Neural cell (in vitro differentiated cells): ENCODE results near the gene ILF2. TPM values are rescaled to one million over a fixed set of nuclear protein-coding genes. Genes with fewer than 3 reads are reported as not detected.
"Not testable (repeated sequence)": the region's sequence is repeated elsewhere in the genome, so short reads cannot be mapped to it uniquely, and the experiment has no call there.

Source experiments
- H2AFZ ChIP-seq: fragments of 200-600, 300-800 bp; sonication (generic), shearing (Covaris generic); 2 replicates; pipeline ENCODE4 v1.6.0; 2014; ENCODE audit warnings: low read depth, mild to moderate bottlenecking, antibody characterized with exemption, low read length, moderate library complexity
- H3F3A ChIP-seq: fragments of 200-600 bp; shearing (Covaris generic); 2 replicates; pipeline ENCODE4 v1.6.1; 2016; ENCODE audit warnings: mild to moderate bottlenecking, moderate library complexity, mixed read lengths, antibody characterized with exemption, low read length; ENCODE audit not compliant: insufficient read depth, poor library complexity, severe bottlenecking
- H3K27ac ChIP-seq: fragments of 200-600, 300-800 bp; sonication (generic), shearing (Covaris generic); 2 replicates; pipeline ENCODE4 v1.5.1; 2014; ENCODE audit warnings: mild to moderate bottlenecking, low read length, moderate library complexity
- H3K27me3 ChIP-seq: fragments of 300-800, 200-600 bp; sonication (generic), shearing (Covaris generic); 2 replicates; pipeline ENCODE4 v1.6.0; 2014; ENCODE audit warnings: mild to moderate bottlenecking, low read depth, low read length, moderate library complexity; ENCODE audit not compliant: insufficient read depth
- H3K36me3 ChIP-seq: fragments of 300-800, 200-600 bp; sonication (generic), shearing (Covaris generic); 2 replicates; pipeline ENCODE4 v1.5.1; 2014; ENCODE audit warnings: mild to moderate bottlenecking, antibody characterized with exemption, low read length, moderate library complexity; ENCODE audit not compliant: insufficient read depth
- H3K4me2 ChIP-seq: fragments of 300-800, 200-600 bp; sonication (generic), shearing (Covaris generic); 2 replicates; pipeline ENCODE4 v1.6.0; 2014; ENCODE audit warnings: mild to moderate bottlenecking, low read length
- H3K4me3 ChIP-seq: fragments of 300-800, 200-600 bp; sonication (generic), shearing (Covaris generic); 2 replicates; pipeline ENCODE4 v1.5.1; 2014; ENCODE audit warnings: mild to moderate bottlenecking, low read length, moderate library complexity
- H3K79me2 ChIP-seq: fragments of 200-600 bp; shearing (Covaris generic); replicated peaks from 2 replicates; pipeline ENCODE4 v1.6.0; 2014; ENCODE audit warnings: mild to moderate bottlenecking, low read length, moderate library complexity; ENCODE audit not compliant: insufficient read depth
- H3K9ac ChIP-seq: fragments of 300-800, 200-600 bp; sonication (generic), shearing (Covaris generic); 2 replicates; pipeline ENCODE4 v1.6.1; 2016; ENCODE audit warnings: mild to moderate bottlenecking, low read length, mixed read lengths
- H3K9me2 ChIP-seq: fragments of 200-600 bp; shearing (Covaris generic); 2 replicates; pipeline ENCODE4 v1.6.1; 2016; ENCODE audit warnings: mild to moderate bottlenecking, low read length, mixed read lengths; ENCODE audit not compliant: insufficient read depth
- H3K9me3 ChIP-seq: fragments of 200-600, 300-800 bp; sonication (generic), shearing (Covaris generic); 2 replicates; pipeline ENCODE4 v1.6.1; 2016; ENCODE audit warnings: mild to moderate bottlenecking, mixed run types, low read length, moderate library complexity, mixed read lengths
- H4K20me1 ChIP-seq: fragments of 200-600 bp; shearing (Covaris generic); 2 replicates; pipeline ENCODE4 v1.6.1; 2016; ENCODE audit warnings: mild to moderate bottlenecking, mixed run types; ENCODE audit not compliant: insufficient read depth
- EP300 ChIP-seq: fragments of 450-650 bp; conservative IDR thresholded peaks from 2 replicates; pipeline ENCODE4 v1.6.1; 2014; ENCODE audit warnings: antibody characterized with exemption, mild to moderate bottlenecking, moderate library complexity; ENCODE audit not compliant: poor library complexity, severe bottlenecking
- SMC3 ChIP-seq: fragments of 450-650 bp; conservative IDR thresholded peaks from 2 replicates; pipeline ENCODE4 v1.6.1; 2014; ENCODE audit warnings: antibody characterized with exemption, mild to moderate bottlenecking, moderate library complexity; ENCODE audit not compliant: poor library complexity
- polyA plus RNA-seq: library from polyadenylated mRNA; depleted of rRNA; stranded (reverse); fragments of >200 nt; gene quantifications from 2 replicates; pipeline ENCODE4 v1.2.3, GENCODE V29; 2014
- TF ChIP-seq, protein P1 (sequence below): fragments of 450-650 bp; IDR thresholded peaks from 2 replicates; pipeline ENCODE4 v1.5.1; 2014; ENCODE audit warnings: antibody characterized with exemption, mild to moderate bottlenecking, moderate library complexity; ENCODE audit not compliant: poor library complexity, severe bottlenecking
- TF ChIP-seq, protein P2 (sequence below): IDR thresholded peaks from 2 replicates; pipeline ENCODE4 v1.6.1; 2012; ENCODE audit warnings: borderline replicate concordance

Gene ILF2
- polyA plus RNA-seq, 1 donor from 2014 or later = 410 TPM

DNA sequence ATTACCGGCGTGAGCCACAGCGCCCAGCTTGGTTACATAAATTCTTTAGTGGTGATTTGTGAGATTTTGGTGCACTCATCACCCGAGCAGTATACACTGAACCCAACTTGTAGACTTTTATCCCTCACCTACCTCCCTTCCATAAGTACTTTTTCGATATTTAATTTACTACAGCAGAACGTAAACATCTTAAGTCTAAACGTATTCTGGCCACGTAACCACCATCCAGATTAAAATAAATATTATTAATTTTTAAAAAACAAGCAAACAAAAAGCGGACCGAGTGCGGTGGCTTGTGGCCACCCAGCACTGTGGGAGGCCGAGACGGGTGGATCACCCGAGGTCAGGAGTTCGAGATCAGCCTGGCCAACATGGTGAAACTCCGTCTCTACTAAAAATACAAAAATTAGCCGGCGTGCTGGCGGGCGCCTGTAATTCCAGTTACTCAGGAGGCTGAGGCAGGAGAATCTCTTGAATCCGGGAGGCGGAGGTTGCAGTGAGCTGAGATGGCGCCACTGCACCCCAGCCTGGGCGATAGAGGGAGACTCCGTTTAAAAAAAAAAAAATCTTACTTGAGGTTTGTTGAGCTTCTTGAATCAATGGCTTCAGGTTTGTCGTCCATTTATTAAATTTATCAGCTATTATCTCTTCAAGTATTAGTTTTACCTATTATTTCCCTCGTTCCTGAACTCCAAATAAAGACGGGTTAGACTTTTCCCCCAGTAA, 998 bp upstream of the ILF2 start:
- Histone ChIP-seq H3K79me2 (peaks cover 30% of the 10 kb centered on the region), H3K4me3 (peak overlapping the region; percentile 85), H3K27ac (peak overlapping the region; percentile 64), H3K4me2 (peak overlapping the region; percentile 4), H2AFZ (peak overlapping the region; percentile 21), H3K36me3 (peaks cover 20% of the 10 kb centered on the region), H3K9ac (peak overlapping the region; percentile 42)
- not testable (repeated sequence) for H3K9me2 ChIP-seq, H3K27me3 ChIP-seq, H4K20me1 ChIP-seq, H3F3A ChIP-seq, H3K9me3 ChIP-seq
- TF ChIP-seq, protein P1, sequence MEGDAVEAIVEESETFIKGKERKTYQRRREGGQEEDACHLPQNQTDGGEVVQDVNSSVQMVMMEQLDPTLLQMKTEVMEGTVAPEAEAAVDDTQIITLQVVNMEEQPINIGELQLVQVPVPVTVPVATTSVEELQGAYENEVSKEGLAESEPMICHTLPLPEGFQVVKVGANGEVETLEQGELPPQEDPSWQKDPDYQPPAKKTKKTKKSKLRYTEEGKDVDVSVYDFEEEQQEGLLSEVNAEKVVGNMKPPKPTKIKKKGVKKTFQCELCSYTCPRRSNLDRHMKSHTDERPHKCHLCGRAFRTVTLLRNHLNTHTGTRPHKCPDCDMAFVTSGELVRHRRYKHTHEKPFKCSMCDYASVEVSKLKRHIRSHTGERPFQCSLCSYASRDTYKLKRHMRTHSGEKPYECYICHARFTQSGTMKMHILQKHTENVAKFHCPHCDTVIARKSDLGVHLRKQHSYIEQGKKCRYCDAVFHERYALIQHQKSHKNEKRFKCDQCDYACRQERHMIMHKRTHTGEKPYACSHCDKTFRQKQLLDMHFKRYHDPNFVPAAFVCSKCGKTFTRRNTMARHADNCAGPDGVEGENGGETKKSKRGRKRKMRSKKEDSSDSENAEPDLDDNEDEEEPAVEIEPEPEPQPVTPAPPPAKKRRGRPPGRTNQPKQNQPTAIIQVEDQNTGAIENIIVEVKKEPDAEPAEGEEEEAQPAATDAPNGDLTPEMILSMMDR = peak; percentile 35

DNA sequence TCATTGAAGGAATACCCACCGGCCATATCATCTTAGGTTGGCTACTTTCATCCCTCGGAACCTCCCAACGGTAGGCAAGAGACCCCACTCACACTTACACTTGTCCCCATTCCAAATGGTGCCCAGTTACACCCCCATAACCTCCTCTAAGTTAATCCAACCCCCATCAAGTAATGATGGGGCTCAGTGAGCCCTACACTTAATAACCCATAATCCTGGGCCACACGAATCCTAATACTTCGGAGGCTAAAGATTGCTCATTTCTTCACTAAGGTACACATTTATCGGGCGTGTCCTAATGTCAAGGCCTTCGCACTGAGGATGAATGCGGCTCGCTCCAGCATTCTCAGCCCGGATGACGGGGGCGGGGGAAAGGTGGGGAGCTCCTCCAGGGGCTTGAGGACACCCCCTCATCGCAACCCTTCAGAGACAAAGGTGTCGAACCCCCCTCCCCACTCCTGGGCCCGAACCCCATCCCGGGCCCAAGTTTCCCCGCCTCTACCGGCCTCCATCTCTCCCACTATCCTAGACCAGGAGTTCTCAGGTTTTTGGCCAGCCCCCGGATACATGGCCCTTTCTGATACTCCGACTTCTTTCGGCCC, 435 bp downstream of the ILF2 start:
- H3K36me3 ChIP-seq = peaks cover 20% of the 10 kb centered on the region
- H4K20me1 ChIP-seq = no peaks in the 10 kb centered on the region
- H3K9ac ChIP-seq = peak overlapping the region; percentile 95
- peaks cover 30% of the 10 kb centered on the region for H3K79me2 ChIP-seq
- TF ChIP-seq EP300 (no peak), SMC3 (no peak)
- TF ChIP-seq, protein P1 = no peak
- TF ChIP-seq, protein P2, sequence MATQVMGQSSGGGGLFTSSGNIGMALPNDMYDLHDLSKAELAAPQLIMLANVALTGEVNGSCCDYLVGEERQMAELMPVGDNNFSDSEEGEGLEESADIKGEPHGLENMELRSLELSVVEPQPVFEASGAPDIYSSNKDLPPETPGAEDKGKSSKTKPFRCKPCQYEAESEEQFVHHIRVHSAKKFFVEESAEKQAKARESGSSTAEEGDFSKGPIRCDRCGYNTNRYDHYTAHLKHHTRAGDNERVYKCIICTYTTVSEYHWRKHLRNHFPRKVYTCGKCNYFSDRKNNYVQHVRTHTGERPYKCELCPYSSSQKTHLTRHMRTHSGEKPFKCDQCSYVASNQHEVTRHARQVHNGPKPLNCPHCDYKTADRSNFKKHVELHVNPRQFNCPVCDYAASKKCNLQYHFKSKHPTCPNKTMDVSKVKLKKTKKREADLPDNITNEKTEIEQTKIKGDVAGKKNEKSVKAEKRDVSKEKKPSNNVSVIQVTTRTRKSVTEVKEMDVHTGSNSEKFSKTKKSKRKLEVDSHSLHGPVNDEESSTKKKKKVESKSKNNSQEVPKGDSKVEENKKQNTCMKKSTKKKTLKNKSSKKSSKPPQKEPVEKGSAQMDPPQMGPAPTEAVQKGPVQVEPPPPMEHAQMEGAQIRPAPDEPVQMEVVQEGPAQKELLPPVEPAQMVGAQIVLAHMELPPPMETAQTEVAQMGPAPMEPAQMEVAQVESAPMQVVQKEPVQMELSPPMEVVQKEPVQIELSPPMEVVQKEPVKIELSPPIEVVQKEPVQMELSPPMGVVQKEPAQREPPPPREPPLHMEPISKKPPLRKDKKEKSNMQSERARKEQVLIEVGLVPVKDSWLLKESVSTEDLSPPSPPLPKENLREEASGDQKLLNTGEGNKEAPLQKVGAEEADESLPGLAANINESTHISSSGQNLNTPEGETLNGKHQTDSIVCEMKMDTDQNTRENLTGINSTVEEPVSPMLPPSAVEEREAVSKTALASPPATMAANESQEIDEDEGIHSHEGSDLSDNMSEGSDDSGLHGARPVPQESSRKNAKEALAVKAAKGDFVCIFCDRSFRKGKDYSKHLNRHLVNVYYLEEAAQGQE = no peak
- no peaks in the 10 kb centered on the region for H3K9me2 ChIP-seq
- H3K4me3 ChIP-seq = peak overlapping the region; percentile 85
- H2AFZ ChIP-seq = peak overlapping the region; percentile 47
- no peaks in the 10 kb centered on the region for H3F3A ChIP-seq
- no peaks in the 10 kb centered on the region for H3K27me3 ChIP-seq
- peak overlapping the region; percentile 89 for H3K27ac ChIP-seq
- peak overlapping the region; percentile 99 for H3K4me2 ChIP-seq
- H3K9me3 ChIP-seq = no peaks in the 10 kb centered on the region
